ENCODE data around the gene NDUFS6. TPM values are rescaled to one million over a fixed set of nuclear protein-coding genes. Genes with fewer than 3 reads are reported as not detected.

The NDUFS6 gene
- total and polyA plus RNA-seq, 2 of the 8 experiments (the other 6 are each of a cell fraction or from before 2014, with no cell fraction given) = 72.7 to 191 TPM

GRCh38 chr5:1771149-1772065 is 29.8 kb upstream of the NDUFS6 start:
- Histone ChIP-seq H2BK12ac (ENCODE audit: low read depth, low read length) (no peak overlapping the region), H3K56ac (replicated peaks; ENCODE audit: insufficient read length, low read depth, low read length) (no peak overlapping the region), H4K5ac (ENCODE audit: insufficient read length, low read depth, low read length) (no peak overlapping the region), H3K79me2 (ENCODE audit: control insufficient read depth in 1 of 2, insufficient read depth in 2 of 2, low read length in 2 of 2) (no peaks in the 10 kb centered on the region), H2BK20ac (ENCODE audit: low read length) (0 out of 2 replicates have a peak overlapping the region, but pooled peaks have one; percentile 7), H3K23me2 (ENCODE audit: low read depth, low read length) (no peaks in the 10 kb centered on the region), H3K4me1 (replicated peaks in 1 of 4; ENCODE audit: control insufficient read depth in 3 of 4, insufficient read depth in 4 of 4, low read length in 3 of 4) (no peaks in the 10 kb centered on the region; a peak in 1 of 7 replicates), H3K9me3 (ENCODE audit: insufficient read depth in 2 of 2, low read depth in 1 of 2, low read length in 1 of 2) (no peaks in the 10 kb centered on the region), H4K8ac (ENCODE audit: extremely low read depth, insufficient read depth, low read length) (peak overlapping the region; percentile 48; the same call in 1 of the 2 replicates), H3K9ac (replicated peaks in 1 of 4; ENCODE audit: extremely low read depth in 1 of 4, low read depth in 3 of 4, low read length in 3 of 4) (no peak overlapping the region), H2BK15ac (ENCODE audit: low read length) (no peak overlapping the region), H3K18ac (ENCODE audit: extremely low read depth, low read length) (no peak overlapping the region), H3K4me2 (ENCODE audit: insufficient read depth in 1 of 2, low read depth in 2 of 2, low read length in 2 of 2) (no peak overlapping the region), H2AK5ac (ENCODE audit: low read depth, low read length) (no peak overlapping the region), H2BK5ac (ENCODE audit: low read depth, low read length) (no peak overlapping the region), H4K20me1 (replicated peaks in 1 of 2; ENCODE audit: control insufficient read depth in 1 of 2, insufficient read depth in 2 of 2, low read length in 2 of 2) (no peaks in the 10 kb centered on the region), H3K14ac (ENCODE audit: insufficient read length) (no peak overlapping the region), H3K36me3 (ENCODE audit: control insufficient read depth in 2 of 4, insufficient read depth in 4 of 4, low read length in 3 of 4) (no peaks in the 10 kb centered on the region), H3K4me3 (ENCODE audit: extremely low read depth in 1 of 4, insufficient read depth in 2 of 4, low read depth in 3 of 4, low read length in 4 of 4) (no peak overlapping the region), H3K27ac (ENCODE audit: low read depth, low read length) (no peak overlapping the region), H3K79me1 (ENCODE audit: low read depth, low read length) (no peaks in the 10 kb centered on the region), H2AFZ (ENCODE audit: low read length) (no peak overlapping the region), H3K4ac (replicated peaks; ENCODE audit: insufficient read length, low read depth, low read length) (no peak overlapping the region), H4K91ac (replicated peaks; ENCODE audit: insufficient read length, low read length) (no peak overlapping the region), H3K27me3 (replicated peaks in 1 of 4; ENCODE audit: control insufficient read depth in 3 of 4, extremely low read depth in 1 of 4, insufficient read depth in 3 of 4, low read length in 3 of 4) (no peaks in the 10 kb centered on the region), H3K23ac (ENCODE audit: insufficient read length) (no peak overlapping the region), H2BK120ac (replicated peaks; ENCODE audit: low read depth, low read length) (no peak overlapping the region)
- TF ChIP-seq, protein P1, sequence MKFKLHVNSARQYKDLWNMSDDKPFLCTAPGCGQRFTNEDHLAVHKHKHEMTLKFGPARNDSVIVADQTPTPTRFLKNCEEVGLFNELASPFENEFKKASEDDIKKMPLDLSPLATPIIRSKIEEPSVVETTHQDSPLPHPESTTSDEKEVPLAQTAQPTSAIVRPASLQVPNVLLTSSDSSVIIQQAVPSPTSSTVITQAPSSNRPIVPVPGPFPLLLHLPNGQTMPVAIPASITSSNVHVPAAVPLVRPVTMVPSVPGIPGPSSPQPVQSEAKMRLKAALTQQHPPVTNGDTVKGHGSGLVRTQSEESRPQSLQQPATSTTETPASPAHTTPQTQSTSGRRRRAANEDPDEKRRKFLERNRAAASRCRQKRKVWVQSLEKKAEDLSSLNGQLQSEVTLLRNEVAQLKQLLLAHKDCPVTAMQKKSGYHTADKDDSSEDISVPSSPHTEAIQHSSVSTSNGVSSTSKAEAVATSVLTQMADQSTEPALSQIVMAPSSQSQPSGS (IDR thresholded peaks at IDR 0.05; ENCODE audit: low read length) = no peak
- TF ChIP-seq JUND (IDR thresholded peaks at IDR 0.05; ENCODE audit: low read length) (no peak), SP2 (IDR thresholded peaks at IDR 0.05; ENCODE audit: low read length) (no peak), NANOG (IDR thresholded peaks at IDR 0.05; ENCODE audit: insufficient read depth, low read depth, low read length, poor library complexity, severe bottlenecking) (no peak), HDAC2 (IDR thresholded peaks at IDR 0.05; ENCODE audit: borderline replicate concordance in 1 of 2, low read depth in 2 of 2, low read length in 2 of 2) (no peak), TCF12 (IDR thresholded peaks at IDR 0.05; ENCODE audit: low read depth, low read length) (no peak), RFX5 (IDR thresholded peaks at IDR 0.05; ENCODE audit: borderline replicate concordance, low read depth, low read length) (no peak)
- POLR2A ChIA-PET (ENCODE audit: partially characterized antibody) = interaction anchor here (0.7 to 1.9 kb wide), 2 partner anchors 30 to 127 kb away, joined by 3 to 5 read pairs; partner anchors contain the start of gene NDUFS6
- FAIRE-seq (no peak), DNase-seq (ENCODE audit: low read depth in 1 of 2, low spot score in 2 of 2) (no peak)
- 87% methylated on average over 20 of the region's 20 CpGs; no CpG with 5 or more reads in 1 of the 2 experiments for WGBS, 2 experiments (ENCODE audit: extremely low coverage in 1 of 2, insufficient coverage in 1 of 2, insufficient read length in 1 of 2, insufficient replicate concordance in 2 of 2, low coverage in 1 of 2, low lambda C conversion rate in 2 of 2, missing lambda C conversion rate in 1 of 2)
- CTCF ChIA-PET (ENCODE audit: partially characterized antibody) = interaction anchor here (1.2 to 3.5 kb wide), 3 partner anchors 8 to 22 kb away, joined by 3 to 19 read pairs (median 4); no protein-coding TSS in a partner anchor
